GM12874 (cell line): ENCODE results near the gene CHST14.

ENCODE experiments used
- CTCF ChIP-seq: IDR thresholded peaks from 2 replicates; pipeline ENCODE4 v1.5.1; 2011; ENCODE audit warnings: low read depth, mild to moderate bottlenecking, control low read depth, low read length, moderate library complexity; ENCODE audit not compliant: insufficient read depth

Gene CHST14

GRCh38 chr15:40487816-40488682 is 17.3 kb downstream of the CHST14 start:
- TF ChIP-seq CTCF, result no peak

- no peak for TF ChIP-seq CTCF
Observed at GRCh38 chr15:40489274-40490175, 18.7 kb downstream of the CHST14 start.

- TF ChIP-seq CTCF, result no peak
Observed at GRCh38 chr15:40493089-40493840, 22.5 kb downstream of the CHST14 start.

GRCh38 chr15:40495516-40495915 is 24.7 kb downstream of the CHST14 start:
- TF ChIP-seq CTCF, result no peak

GRCh38 chr15:40498418-40498817 is 27.6 kb downstream of the CHST14 start:
- TF ChIP-seq CTCF, result no peak

- TF ChIP-seq CTCF, result no peak
Observed at GRCh38 chr15:40498891-40499290, 28.1 kb downstream of the CHST14 start.

GRCh38 chr15:40499931-40500330 is 29.1 kb downstream of the CHST14 start:
- no peak for TF ChIP-seq CTCF
